Fibroblast of lung (primary cell): ENCODE measurements around the gene PKNOX2. TPM values are rescaled to one million over a fixed set of nuclear protein-coding genes. Genes with fewer than 3 reads are reported as not detected.

Source experiments
- DNase-seq, 2 donors: peaks; one replicate each; pipeline versions ENCODE4 v3.0.0 to v3.0.0-alpha.2; 2010; ENCODE audit warnings: low read depth in 2 of 2
- H2AFZ ChIP-seq: 2 replicates; pipeline ENCODE4 v1.5.1; 2012; ENCODE audit warnings: low read length, control low read depth, inconsistent platforms
- H3K27ac ChIP-seq: 2 replicates; pipeline ENCODE4 v1.5.1; 2011; ENCODE audit warnings: low read length, control low read depth; ENCODE audit not compliant: insufficient read depth
- H3K27me3 ChIP-seq: 2 replicates; pipeline ENCODE4 v1.5.1; 2011; ENCODE audit warnings: mild to moderate bottlenecking, low read length; ENCODE audit not compliant: control insufficient read depth, insufficient read depth
- H3K36me3 ChIP-seq: 2 replicates; pipeline ENCODE4 v1.5.1; 2011; ENCODE audit warnings: low read length; ENCODE audit not compliant: control insufficient read depth, insufficient read depth
- H3K4me1 ChIP-seq: 2 replicates; pipeline ENCODE4 v1.5.1; 2011; ENCODE audit warnings: low read length; ENCODE audit not compliant: control insufficient read depth, insufficient read depth; ENCODE audit errors: extremely low read depth
- H3K4me2 ChIP-seq: 2 replicates; pipeline ENCODE4 v1.5.1; 2011; ENCODE audit warnings: low read length, control low read depth; ENCODE audit not compliant: insufficient read depth; ENCODE audit errors: extremely low read depth
- H3K4me3 ChIP-seq, 4 experiments: fragments of 200-600 bp in 1 of 4; sonication (generic) in 1 of 4; replicated peaks in 1 of 4; 2 replicates each; pipeline ENCODE4 v1.5.1; 2011 to 2016; ENCODE audit warnings: low read length in 4 of 4, low read depth in 3 of 4, mild to moderate bottlenecking in 3 of 4, control low read depth in 2 of 4, inconsistent platforms in 1 of 4, mixed read lengths in 1 of 4; ENCODE audit not compliant: insufficient read depth in 1 of 4; ENCODE audit errors: control extremely low read depth in 1 of 4
- H3K79me2 ChIP-seq: 2 replicates; pipeline ENCODE4 v1.5.1; 2012; ENCODE audit warnings: mild to moderate bottlenecking, low read length, inconsistent platforms; ENCODE audit not compliant: control insufficient read depth, insufficient read depth
- H3K9ac ChIP-seq: 2 replicates; pipeline ENCODE4 v1.5.1; 2011; ENCODE audit warnings: mild to moderate bottlenecking, low read length, control low read depth; ENCODE audit not compliant: insufficient read depth
- H3K9me3 ChIP-seq: 2 replicates; pipeline ENCODE4 v1.5.1; 2012; ENCODE audit warnings: low read depth, low read length; ENCODE audit not compliant: control insufficient read depth, insufficient read depth
- H4K20me1 ChIP-seq: 2 replicates; pipeline ENCODE4 v1.5.1; 2011; ENCODE audit warnings: low read length; ENCODE audit not compliant: control insufficient read depth, insufficient read depth; ENCODE audit errors: extremely low read depth
- CTCF ChIP-seq, 2 donors: IDR thresholded peaks in 1 of 2; conservative IDR thresholded peaks in 1 of 2; 1 replicate in 1 of 2; 2 replicates in 1 of 2; pipeline ENCODE4 v1.5.1; 2011 to 2012; ENCODE audit warnings: low read length in 2 of 2, control low read depth in 1 of 2, inconsistent platforms in 1 of 2, low read depth in 1 of 2, mild to moderate bottlenecking in 1 of 2
- EZH2 ChIP-seq: IDR thresholded peaks from 2 replicates; pipeline ENCODE4 v1.5.1; 2012; ENCODE audit warnings: low read length, control low read depth, mild to moderate bottlenecking; ENCODE audit errors: missing control alignments
- polyA plus RNA-seq, 2 donors: library from polyadenylated mRNA; depleted of rRNA in 1 of 2; stranded (reverse) in 1 of 2; unstranded in 1 of 2; fragments of >200 nt; gene quantifications; 2 replicates each; pipeline ENCODE4 v1.2.1, GENCODE V29; 2011 to 2012; ENCODE audit warnings: missing spikeins in 1 of 2
- total RNA-seq: library from RNA; depleted of rRNA; stranded (reverse); fragments of >200 nt; gene quantifications from 2 replicates; pipeline ENCODE4 v1.2.1, GENCODE V29; 2014

The PKNOX2 gene
- total and polyA plus RNA-seq, 2 donors (not counting 1 experiment from before 2014, with no cell fraction given) = 0.33 to 2.2 TPM

- TF ChIP-seq CTCF (conservative IDR thresholded peaks at IDR 0.05 in 1 of 2, IDR thresholded peaks at IDR 0.05 in 1 of 2; ENCODE audit: low read depth in 1 of 2, low read length in 2 of 2) (no peak), EZH2 (no peak)
- Histone ChIP-seq H2AFZ (no peak overlapping the region), H3K27me3 (peaks cover 3% of the 10 kb centered on the region), H3K9ac (no peak overlapping the region), H3K27ac (no peak overlapping the region), H3K36me3 (no peaks in the 10 kb centered on the region), H3K4me1 (peaks cover 6% of the 10 kb centered on the region), H3K79me2 (no peaks in the 10 kb centered on the region), H4K20me1 (no peaks in the 10 kb centered on the region), H3K9me3 (no peaks in the 10 kb centered on the region), H3K4me3 (no peak overlapping the region), H3K4me2 (peak overlapping the region; percentile 17)
- peak; percentile 75 to 87 for DNase-seq
These were observed 36.1 kb upstream of the PKNOX2 start for GRCh38 chr11:125128450-125128849.

GRCh38 chr11:125129316-125129993 is 35.1 kb upstream of the PKNOX2 start:
- H3K27ac ChIP-seq = no peak overlapping the region
- no peaks in the 10 kb centered on the region for H4K20me1 ChIP-seq
- H3K36me3 ChIP-seq = no peaks in the 10 kb centered on the region
- peaks cover 6% of the 10 kb centered on the region for H3K4me1 ChIP-seq
- H3K4me3 ChIP-seq = no peak overlapping the region
- H3K9ac ChIP-seq = no peak overlapping the region
- DNase-seq = no peak
- peaks cover 4% of the 10 kb centered on the region for H3K27me3 ChIP-seq
- no peak overlapping the region for H2AFZ ChIP-seq
- no peak overlapping the region for H3K4me2 ChIP-seq
- TF ChIP-seq CTCF (conservative IDR thresholded peaks at IDR 0.05 in 1 of 2, IDR thresholded peaks at IDR 0.05 in 1 of 2; ENCODE audit: low read depth in 1 of 2, low read length in 2 of 2) = no peak
- no peaks in the 10 kb centered on the region for H3K79me2 ChIP-seq
- H3K9me3 ChIP-seq = no peaks in the 10 kb centered on the region

- peak in 1 of 2 donors; percentile 22 for DNase-seq
- Histone ChIP-seq H3K27me3 (peaks cover 7% of the 10 kb centered on the region), H3K4me2 (no peak overlapping the region), H4K20me1 (no peaks in the 10 kb centered on the region), H3K27ac (no peak overlapping the region), H3K9ac (no peak overlapping the region), H3K4me3 (no peak overlapping the region), H3K79me2 (no peaks in the 10 kb centered on the region), H2AFZ (no peak overlapping the region), H3K36me3 (no peaks in the 10 kb centered on the region), H3K9me3 (no peaks in the 10 kb centered on the region), H3K4me1 (peaks cover 6% of the 10 kb centered on the region)
- TF ChIP-seq CTCF (conservative IDR thresholded peaks at IDR 0.05 in 1 of 2, IDR thresholded peaks at IDR 0.05 in 1 of 2; ENCODE audit: low read depth in 1 of 2, low read length in 2 of 2) = no peak
These were observed 32.5 kb upstream of the PKNOX2 start for GRCh38 chr11:125132071-125132470.
